Fibroblast of peridontal ligament (primary cell): ENCODE measurements around the gene HERPUD1.
"Not testable (repeated sequence)": the region's sequence is repeated elsewhere in the genome, so short reads cannot be mapped to it uniquely, and the experiment has no call there.

Experiments
- DNase-seq: peaks from one replicate; pipeline ENCODE4 v3.0.0-alpha.2; 2010; ENCODE audit errors: extremely low read depth

HERPUD1 gene

DNA sequence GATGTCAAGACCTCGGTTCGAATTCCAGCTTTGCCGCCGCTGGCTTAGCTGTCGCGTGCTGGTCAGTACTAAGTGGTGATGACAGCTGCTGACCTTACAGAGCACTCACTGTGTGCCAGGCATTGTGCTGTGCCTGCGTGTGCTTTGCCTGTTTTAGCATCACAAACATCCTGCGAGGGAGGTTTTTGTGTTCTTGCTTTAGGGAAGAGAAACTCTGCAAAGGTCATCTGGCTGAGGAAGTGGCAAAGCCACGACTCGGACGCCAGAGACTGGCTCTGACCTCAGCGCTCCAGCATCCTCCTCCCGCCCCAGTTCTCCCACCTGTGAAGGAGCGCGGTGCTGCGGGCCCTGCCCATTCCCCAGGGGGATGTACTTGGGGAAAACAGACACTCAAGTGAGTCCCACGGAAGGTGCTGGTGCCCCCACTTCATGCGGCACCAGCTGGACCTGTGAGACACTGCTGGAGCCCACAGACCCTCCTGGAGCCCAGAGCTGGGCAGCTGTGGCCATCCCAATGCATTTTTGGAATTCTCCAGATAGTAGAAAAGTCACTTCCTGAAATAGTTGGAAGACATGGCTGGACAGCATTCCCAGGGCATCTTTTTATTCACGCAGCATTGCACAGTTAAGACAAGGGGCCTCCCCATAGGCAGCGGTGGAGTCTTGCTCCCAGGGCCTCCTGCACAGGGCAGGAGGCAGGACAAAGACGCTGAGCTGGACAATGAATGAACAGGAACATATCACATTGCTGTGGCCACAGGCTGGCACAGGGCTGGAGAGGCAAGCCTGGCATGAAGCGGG, 20.0 kb upstream of the HERPUD1 start:
- peak; percentile 26 for DNase-seq

DNA sequence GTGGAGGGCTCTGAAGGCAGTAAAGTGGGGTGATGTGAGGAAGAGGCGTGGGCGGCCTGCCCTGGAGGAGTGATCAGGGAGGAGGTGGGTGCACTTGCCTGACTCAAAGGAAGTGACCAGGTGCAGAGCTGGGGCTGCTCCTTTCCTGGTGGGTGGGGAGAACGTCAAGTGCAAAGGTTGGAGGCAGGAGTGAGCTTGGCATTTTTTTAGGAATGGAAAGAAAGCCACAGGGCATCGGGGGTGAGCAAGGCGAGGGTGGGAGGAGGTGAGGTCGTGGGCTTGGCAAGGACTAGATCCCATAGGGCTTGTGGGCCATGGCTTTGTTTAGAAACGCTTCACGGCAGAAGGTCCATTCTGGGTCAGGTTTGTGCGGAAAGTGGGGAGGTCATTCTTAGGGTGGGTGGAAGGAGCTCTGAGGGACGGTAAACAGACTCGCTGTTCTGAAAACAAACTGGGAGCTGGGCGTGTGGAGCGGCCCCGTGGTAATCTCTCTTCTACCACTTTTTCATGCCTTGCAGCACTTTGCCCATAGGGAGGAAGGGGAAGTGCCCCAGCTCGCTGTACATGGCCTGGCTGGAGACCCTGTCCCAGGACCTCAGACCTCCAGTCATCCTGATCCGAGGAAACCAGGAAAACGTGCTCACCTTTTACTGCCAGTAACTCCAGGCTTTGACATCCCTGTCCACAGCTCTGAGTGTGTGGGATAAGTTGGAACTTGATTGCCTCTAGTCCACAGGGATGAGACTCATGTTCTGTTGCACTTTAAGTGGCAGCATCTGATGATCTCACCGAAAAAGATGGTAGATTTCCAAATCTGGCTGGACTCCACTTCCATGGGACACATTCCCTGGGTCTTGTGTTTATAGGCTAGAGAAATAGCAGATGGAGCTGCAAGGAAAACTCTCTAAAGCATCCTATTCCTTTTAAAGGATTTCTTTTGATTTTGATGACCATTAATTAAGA, 18.9 kb upstream of the HERPUD1 start:
- DNase-seq = peak; percentile 90

DNA sequence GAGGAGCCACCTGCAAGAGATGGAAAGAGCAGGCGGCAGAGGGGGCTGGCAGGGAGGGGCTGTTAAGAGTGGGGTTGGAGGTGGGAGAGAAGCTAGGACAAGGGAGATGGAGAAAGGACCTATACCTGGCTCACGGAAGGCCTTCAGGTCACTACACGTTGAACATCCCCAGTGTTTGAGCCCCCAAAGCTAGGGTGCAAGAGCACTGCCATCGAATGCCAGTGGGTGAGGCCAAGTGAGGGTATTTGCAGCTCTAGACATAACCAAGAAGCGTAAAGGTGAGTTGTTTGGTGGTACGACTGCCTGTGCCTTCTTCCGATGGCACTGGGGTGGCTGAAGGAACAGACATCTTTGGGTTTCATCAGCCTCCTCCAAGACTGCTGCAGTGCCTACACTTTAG, 17.0 kb upstream of the HERPUD1 start:
- DNase-seq = no peak

DNA sequence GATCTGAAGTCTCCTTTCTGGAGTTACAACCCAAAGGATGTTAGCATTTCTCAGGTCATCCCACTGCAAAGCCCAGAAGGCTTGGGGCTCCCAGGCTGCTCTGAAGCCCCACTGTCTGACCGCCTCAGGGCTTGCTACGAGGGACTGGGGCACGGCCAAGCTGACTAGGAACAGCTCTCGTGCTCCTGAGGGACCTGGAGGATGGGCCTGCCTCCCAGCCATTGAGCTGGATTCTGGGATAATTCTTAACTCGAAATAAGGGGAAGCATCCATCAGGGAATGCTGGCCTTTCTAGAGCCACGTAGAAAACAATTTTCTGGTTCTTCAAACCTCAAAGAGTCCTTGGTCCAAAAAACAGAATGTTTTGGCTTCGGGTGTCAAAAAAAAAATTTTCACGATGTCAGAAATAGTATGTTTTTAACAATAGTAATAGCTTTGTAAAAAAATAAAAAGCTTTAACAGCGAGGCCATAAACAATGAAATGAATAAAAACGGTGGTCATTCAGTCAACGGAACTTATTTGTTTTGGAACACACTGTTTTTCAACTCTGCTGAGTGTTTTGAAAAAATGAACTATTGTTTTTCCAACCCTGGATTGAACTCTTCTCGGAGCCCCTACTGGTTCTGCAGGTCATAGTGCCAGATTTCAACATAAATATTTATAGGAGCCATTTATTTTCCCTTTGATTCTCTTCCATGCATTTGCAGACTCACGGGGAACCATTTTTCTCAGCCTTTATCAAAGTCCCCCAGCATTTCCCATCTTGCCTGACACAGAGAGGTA, 16.4 kb upstream of the HERPUD1 start:
- DNase-seq = peak; percentile 23

DNA sequence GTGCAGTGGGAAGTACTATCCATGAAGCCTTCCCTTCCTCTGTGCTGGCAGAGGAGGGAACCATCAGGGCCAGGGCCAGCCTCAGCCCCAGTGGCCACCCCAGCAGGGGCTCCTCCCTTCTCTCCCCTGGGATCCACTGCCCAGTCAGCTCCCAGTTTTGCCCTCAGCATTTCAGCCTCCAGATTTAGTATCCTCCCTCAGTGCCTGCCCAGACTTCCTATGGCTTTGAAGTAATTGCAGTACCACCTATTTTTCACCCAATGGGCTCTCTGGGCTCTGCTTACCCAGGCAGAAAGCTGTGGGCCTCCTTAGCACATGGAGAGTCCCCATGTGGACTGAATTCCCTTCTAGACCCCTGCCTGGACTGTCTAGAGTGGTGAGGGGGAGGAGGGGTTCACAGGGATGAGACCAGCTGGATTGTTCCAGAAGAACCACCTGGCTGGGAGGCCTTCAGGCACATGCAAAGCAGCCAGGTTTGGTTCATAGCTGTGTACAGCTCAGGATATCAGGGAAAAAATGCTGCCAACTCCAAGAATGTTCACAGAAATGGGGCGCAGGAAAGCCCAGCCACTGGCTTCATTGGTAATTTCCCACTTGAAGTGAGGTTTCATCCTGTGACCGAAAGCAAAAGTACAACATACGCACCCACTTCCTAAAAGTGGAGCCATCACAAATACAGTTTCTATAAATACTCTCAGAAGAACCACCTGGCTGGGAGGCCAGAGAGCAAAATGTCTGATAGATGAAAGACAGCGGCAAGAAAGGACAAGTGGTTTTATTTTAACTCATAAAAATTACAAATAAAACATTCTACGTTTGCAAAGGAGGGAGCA, 15.2 kb upstream of the HERPUD1 start:
- DNase-seq = no peak

DNA sequence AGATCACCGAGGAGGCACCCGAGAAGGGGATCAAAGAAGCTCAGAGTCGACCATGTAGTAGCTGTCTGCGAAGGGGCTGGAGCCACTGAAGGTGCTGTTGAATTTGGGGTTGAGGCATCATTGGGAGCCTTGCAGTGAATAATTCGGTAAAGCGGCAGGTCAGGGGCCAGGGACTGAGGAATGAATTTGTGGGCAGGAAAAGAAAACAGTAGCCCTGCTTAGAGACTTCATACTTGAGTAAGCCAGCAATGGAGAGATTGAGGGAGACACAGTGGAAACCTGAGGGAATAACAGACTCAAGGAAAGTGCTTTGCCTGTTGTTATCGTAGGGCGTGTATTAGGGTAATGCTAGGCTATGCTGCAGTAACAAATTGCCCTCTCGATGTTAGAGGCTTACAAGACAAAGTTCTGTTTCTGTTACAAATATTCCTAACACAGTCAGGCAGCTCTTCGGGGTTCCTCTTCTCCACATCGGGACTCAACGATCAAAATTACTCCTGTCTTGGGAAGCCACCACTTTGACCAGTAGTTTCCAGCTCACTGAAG, 13.4 kb upstream of the HERPUD1 start:
- no peak for DNase-seq

DNA sequence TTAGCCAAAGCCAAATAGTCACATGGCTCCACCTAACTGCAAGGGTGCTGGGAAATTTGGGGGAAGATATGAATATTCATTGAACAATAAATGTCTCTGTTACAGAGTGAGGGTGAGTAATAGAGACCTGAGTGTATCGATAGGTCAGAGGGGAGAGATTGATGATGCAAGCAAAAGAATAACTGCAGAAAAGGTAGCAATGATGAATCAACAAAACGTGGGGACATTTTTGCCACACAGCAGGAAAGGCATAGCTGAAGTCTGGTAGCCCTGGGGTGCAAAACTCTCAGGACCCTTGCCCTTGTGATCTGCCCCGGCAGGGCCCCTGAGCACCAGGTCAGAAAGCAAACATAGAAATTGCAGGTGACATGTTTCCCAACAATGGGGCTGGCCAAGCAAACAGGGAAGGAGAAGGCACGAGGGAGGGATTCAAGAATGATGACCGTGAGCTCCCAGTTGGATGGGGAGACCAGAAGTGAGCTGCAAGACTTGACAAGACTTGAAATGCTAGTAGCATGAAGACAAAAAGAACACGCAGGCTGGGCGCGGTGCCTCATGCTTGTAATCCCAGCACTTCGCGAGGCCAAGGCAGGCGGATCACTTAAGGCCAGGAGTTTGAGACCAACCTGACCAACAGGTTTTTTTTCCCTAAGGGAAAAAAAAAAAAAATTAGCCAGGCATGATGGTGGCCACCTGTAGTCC, 12.7 kb upstream of the HERPUD1 start:
- no peak for DNase-seq

DNA sequence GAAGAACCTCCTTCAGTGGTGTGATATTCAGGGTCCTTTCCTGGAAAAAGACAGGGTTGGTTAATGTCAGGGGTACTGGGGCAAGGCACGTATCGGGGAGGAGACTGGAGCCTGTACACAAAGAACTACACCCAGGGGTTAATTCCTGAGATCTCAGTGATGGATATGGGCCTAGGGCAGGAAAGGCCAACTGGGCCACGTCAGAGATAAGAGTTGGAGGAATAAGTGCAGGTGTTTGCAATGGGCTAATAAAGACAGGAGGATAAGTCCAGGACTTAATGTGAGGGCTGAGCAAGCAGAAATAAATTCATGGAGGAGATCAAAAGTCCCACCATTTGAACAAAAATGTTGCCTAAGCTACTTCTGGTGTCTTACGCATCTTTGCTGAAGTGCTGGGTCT, 10.4 kb upstream of the HERPUD1 start:
- DNase-seq = no peak

DNA sequence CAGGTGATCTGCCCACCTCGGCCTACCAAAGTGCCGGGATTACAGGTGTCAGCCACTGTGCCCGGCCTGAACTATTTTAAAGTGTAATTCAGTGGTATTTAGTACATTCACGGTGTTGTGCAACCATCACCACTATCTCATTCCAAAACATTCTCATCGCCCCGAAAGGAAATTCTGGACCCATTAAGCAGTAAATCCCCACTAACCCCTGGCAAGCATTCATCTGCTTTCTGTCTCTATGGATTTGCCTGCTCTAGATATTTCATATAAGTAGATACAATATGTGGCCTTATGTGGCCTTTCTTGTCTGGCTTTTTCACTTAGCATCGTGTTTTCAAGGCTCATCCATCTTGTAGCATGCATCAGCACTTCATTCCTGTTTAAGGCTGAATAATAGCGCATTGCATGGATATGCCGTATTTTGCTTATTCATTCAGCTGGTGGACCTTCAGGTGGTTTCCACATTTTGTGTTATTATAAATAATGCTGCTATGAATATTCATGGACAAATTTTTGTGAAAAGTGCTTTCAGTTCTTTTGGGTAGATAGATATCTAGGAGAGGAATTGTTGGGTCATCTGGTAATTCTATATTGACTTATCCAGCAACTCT, 8.4 kb upstream of the HERPUD1 start:
- DNase-seq = no peak

DNA sequence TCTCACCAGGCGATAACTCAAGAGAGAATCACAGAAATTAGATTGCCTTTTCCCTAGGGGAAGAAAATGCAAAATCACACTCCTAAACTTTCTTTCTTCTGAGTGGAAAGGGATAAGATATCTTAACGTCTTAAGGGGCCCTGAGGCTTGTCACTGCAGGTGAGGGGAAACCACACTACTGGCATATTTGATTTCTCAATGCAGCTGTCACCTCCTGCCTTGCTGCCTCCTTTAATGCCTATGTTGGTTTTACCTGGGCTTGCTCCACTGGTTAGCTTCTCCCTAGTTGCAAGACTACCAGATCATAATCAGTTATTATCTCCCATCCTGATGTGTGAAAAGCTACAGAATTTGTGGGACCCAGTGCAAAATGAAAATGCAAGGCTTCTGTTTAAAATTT, 4.5 kb upstream of the HERPUD1 start:
- no peak for DNase-seq

DNA sequence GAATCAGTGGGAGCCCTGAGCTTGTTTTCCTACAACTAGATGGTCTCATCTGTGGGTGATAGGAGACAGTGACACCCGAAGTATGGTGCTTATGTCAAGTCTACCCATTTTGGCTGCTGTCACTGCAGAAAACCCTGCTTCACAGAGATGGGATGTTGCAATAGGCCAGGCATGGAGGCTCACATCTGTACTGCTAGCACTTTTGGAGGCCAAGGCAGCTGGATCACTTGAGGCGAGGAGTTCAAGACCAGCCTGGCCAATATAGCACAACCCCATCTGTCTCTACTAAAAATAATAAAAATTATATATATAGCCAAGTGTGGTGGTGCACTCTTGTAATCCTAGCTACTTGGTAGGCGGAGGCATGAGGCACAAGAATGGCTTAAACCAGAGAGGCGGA, 2.3 kb upstream of the HERPUD1 start:
- DNase-seq = no peak

DNA sequence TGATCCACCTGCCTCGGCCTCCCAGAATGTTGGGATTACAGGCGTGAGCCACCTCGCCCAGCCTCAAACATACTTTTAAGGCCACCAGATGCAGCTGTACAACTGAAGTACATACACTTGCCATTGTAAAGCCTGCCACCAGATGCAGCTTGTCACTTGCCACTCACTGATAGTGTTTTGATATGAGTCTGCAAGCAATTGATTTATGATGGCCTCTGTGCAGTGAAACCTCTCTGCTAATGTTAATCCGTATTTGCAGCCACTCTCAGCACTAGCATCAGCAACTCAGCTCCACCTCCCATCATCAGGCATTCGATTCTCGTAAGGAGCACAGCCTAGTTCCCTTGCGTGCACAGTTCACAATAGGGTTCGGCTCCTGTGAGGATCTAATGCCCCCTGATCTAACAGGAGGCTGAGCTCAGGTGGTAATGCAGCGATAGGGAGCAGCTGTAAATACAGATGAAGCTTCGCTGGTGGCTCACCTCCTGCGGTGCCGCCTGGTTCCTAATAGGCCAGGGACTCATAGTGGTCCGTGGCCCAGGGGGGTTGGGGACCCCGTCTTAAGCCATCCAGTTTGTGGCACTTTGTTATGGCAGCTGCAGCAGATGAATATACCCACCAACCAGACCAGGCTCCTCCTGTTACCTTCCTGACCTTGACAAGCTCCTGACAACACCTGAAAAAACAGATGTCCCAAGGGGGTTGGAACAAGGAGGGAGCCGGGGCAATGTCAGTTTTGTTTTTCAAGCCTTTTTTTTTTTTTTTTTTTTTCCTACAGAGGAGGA, 1.3 kb upstream of the HERPUD1 start:
- no peak for DNase-seq

DNA sequence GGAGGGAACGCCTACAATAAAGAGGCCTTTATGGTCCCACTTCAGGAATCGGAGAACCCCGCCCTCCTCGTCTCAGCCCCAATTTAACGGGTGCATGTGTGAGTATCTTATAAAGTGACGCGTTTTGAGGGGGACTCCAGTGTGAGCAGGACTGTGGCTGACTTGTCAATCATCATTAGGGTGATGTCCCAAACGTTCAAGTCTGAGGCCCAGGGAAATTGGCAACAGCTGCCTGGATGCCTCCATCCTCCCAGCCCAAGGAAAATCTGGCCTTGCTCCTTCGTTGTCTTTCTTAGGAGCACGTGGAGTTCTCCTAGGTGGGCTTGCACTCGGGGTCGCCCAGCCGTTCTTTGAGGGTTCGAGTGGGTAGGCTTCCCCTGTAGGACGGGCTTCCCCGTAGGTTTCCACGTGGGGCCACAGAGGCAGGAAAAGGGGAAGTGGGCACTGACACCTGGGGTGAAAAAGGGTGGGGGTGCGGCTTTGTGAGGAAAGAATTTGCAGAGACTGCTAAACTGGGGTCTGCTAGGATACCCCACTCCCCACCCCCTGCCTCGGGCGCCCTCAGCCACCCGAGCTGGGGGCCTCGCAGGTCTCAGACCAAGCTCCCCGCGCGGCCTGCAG, 561 bp upstream of the HERPUD1 start:
- DNase-seq = no peak

DNA sequence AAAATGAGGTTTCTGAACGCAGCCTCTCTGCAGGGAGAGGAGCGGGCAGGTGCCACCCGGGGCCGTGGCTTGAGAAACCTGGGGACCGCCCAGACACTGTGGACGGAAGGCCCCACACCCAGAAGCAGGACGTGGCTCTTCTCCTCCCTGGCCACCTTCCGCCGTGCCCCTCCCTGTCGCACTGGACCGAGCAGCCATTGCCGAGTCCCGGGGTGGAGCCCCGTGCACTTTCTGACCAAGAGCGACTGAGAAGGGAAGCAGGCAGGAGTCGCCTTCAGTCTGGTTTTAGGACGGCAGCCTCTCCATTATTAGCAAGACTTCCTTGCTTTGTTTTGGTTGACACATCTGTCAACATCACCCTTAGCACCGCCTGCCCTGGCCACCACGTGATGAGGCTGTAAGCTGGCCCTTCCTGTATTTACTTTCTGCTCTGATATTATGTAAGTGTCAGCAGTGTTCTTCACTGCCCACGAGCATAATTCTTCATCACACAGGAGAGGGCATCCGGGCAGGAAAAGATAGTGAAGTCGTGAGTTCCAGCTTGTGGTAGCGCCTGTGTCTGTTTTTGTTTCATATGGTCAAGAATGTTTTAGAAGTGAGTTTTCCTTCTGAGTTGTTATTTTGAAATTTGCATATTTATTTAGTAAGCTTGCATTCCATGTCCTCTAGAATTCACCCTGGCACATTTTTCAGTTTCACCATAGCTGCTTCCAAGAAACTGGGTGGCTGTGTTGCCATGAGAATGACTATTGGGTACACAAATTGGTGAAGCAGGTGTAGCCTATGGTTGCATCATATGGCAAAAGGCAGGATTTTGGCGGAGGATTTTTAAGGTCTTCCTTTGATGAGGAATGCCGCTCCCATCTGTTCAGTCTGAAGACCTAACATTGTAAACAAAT, 1.0 kb downstream of the HERPUD1 start:
- DNase-seq = peak; percentile 71

DNA sequence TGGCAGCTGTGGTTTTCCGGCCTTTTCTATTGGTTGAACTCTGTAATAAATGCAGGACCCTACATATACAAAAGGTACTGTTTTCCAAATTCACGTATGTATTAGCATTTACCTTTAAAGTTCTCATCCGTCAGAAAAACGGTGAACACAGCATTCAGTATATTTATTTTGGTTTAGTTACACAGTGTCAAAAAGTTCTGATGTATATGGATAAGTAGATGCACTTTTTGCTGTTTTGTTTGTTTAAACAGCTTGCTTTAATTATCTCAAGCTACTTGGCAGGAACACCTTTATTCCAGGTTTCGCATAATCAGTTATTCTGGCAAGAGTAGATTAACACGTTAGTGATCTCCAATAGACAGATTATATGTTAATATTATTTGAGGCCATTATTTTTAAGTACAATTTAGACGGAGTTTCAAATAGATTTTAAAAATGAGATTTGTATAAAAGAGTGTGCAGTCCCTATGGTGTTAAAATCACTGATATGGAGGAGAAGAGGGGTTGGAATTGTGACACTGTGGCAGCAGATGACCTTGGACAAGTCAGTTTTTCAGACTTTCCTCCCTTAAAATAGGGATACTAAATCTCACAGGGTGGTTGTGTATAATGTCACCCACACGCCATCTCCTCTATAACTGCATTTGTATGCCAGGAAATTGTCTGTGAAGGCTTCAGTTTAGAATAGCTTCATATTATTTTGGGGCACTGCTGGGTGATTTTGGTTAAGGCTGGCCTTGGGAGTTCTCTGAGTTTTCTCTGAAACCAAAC, 2.1 kb downstream of the HERPUD1 start:
- DNase-seq = no peak

DNA sequence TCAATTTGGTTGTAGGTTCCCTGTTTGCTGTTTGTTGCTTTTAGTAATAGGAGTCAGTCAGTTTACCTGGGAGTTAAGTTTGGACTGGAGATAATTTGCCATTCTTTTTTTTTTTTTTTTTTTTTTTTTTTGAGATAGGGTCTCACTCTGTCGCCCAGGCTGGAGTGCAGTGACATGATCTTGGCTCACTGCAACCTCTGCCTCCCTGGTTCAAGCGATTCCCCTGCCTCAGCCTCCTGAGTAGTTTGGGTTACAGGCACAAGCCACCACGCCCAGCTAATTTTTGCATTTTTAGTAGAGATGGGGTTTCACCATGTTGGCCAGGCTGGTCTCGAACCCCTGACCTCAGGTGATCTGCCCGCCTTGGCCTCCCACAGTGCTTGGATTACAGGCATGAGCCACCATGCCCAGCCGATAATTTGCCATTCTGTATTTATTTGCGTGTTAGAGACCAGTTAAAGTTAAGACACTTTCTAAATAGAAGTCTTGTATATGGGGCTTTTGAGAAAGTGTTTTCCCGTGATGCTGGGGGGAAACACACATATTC, 2.7 kb downstream of the HERPUD1 start:
- DNase-seq = not testable (repeated sequence)
